Stimulated activated CD4-positive, alpha-beta T cell treated with anti-CD3 and anti-CD28 coated beads, Interleukin-4, amount 100 ng/mL, for 24 hours (primary cell): Measurements from ENCODE around the gene CLEC20A.

Experiments used
- DNase-seq: peaks from one replicate; pipeline ENCODE4 v3.0.0-alpha.2; 2020

The CLEC20A gene

DNA sequence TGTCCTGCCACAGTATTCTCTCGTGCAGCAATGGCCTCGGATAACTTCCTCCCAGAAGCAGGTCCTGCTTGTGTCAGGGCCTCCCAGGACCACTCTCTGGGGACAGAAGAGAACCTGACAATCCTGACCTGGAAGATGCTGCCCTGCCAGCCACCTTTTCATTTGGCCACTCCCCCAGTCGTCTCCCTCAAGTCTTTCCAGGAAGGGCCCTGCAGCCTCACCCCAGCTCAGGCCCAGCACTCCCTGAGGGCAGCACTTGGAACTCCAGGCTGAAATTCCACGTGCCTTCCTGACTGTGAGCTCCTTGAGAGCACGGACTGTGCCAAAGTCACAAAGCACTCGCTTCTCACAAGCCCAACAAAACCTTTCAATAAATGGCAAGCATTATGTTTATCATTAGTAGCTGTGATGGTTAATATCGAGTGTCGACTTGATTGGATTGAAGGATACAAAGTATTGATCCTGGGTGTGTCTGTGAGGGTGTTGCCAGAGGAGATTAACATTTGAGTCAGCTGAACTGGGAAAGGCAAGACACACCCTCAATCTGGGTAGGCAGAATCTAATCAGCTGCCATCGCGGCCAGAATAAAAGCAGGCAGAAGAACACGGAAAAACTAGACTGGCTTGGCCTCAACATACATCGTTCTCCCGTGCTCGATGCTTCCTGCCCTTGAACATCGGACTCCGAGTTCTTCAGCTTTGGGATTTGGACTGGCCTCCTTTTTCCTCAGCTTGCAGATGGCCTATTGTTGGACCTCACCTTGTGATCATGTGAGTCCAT, 2.3 kb upstream of the CLEC20A start:
- DNase-seq: no peak

DNA sequence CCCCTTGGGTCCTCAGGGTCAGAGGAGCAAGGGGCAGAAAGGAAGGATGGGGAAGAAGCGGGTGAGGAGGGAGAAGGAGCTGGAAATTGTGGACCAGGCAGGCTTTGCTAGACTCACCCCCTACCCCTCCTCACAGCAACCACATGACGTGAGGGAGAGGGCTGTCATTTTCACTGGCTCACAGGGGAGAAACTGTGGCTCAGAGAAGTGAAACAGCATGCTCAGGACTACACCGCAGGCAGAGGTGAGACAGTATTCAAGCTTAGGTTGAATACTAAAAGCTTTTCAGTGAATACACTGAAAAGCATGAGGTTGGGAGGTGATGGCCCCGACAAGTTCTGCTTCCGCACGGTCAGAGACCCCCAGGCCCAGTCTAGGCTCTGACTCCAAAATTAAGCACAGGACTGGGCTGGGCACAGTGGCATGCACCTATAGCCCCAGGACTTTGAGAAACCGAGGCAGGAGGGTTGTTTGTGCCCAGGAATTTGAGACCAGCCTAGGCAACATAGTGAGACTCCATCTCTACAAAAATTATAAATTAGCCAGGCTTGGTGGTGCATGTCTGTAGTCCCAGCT, 1.2 kb upstream of the CLEC20A start:
- no peak for DNase-seq

DNA sequence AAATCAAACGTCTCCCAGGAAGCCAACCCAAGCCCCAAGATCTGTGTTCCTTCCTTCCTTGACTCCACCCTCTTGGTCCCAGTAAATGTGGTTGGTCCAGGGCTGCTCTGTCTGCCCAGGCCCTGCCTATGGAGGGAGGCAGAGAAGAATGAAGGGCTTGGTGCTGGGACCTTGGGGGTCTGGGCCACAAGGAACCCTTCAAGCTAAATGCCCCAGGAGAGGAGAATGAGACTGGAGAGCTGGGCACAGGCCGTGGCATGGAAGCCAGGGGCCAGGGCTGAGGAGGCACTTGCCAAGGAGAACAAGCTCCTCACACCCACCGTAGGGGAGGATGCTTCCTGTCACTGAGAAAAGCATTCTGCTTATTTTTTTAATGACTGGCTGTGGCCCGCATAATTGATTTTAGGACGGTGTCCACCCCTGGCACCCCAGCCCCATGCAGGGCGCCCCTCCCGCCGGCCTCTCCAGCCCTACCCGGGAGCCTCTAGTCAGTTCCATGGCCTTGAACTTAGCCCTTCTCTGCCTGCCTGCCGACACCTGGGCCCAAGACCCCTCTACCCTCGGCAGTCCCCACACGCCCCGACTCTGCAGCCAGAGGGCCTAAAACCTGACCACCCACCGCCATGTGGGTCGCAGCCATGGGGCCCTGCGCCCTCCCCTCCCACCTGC, 889 bp downstream of the CLEC20A start:
- DNase-seq: no peak

DNA sequence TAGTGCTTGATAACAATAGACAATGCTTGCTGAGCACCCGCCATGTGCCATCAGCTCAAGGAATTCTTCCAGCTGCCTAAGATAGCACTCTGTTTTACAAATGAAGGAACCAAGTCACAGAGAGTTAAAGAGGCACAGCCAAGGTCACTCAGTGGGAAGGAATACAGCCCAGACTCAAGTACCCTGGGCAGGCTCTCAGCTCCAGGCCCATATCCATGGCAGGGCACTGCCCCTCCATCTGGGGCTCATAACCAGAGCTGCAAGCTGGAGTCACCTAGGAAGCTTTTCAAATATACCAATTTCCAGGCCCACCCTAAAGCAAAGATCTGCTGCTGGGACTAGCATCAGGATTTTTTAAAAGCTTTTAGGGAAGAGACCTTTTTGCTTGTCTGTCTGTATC, 1.6 kb downstream of the CLEC20A start:
- no peak for DNase-seq

DNA sequence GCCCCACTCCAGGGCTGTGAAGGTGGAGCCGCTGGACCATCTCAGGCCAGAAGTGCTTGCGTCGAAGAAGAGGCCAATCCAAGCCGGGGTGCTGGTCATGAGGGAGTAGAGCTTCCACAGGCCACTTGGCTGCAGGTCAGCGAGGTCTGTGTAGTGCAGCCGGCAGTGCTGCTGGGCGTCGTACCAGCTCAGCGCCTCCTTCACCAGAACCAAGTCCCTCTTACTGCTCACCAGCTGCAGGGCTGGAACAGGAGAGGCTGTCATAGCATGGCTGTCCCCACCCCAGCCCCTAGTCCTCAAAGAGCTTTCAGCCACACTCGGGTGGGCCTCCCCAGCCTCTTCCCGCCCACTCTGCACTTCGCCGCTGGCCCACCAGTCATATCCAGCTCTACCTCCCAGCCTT, 2.2 kb downstream of the CLEC20A start:
- DNase-seq: no peak

DNA sequence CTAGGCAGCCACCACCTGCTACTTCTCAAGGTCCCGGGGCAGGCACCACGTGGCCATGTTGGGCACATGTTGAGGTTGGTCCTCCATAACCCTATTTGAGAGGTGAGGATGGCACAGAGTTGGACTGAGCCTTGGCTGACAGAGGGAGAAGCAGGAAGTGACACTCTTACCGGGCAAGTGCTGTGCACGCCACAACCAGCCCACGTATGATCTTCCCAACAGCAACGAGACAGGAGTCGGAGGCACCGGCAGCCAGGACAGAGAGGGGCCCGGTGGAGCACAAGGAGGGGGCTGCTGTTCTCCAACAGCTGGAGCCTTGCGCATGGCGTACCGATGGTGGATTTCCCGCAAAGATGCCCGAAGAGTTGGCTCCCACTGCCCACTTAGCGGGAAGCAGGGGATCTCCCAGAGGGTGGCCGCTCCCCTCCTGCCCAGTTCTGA, 3.4 kb downstream of the CLEC20A start:
- DNase-seq: no peak

DNA sequence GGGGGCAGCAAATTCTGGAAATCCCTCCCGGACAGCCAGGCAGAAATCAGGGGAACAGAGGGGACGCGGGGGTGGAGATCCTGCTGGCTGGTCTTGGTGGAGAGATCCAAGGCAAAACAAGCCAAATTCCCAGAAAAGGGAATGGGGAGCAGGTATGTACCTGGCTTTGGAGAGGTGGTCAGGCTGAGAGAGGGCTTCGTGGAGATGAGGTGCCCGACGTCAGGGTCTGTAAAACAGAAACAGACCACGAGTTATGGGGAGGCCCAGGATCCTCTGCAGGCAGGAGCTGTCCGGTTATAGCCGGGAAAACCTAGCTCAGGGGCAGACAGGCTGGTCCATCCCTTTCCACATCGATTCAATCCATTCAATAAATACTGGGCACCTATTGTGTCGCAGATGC, 4.4 kb downstream of the CLEC20A start:
- no peak for DNase-seq

DNA sequence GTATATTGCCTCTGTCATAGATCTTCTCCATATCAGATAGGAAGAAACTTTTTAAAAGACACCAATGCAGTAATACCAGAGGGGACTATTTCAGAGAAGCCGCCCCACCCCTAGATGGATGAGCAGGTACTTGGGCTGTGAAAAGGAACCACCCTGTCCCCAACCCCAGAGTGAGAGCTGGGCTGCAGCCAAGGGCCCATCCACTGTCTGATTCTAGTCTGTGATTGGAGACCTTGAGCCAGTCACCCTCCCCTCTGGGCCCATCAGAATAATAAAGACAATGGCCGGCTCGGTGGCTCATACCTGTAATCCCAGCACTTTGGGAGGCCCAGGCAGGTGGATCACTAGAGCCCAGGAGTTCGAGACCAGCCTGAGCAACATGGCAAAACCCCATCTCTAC, 5.0 kb downstream of the CLEC20A start:
- no peak for DNase-seq

DNA sequence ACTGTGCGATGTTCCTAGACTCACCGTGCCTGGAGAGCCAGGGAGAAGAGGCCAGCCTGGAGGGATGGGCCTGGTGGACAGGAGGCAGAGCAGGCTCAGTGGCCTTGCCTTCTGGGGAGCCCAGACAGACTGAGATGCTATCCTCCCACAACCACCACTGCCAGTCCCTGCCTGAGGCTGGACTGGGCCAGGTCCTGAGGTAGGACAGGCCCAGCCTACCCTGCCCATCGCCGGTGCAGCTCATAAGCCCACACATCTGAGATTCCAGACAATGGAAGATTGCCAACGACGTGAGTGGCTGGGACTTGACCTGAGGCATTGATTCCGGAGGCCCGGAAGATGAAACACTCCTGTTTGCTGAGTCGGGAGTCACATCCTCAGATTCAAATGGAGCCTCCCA, 5.8 kb downstream of the CLEC20A start:
- DNase-seq: no peak

DNA sequence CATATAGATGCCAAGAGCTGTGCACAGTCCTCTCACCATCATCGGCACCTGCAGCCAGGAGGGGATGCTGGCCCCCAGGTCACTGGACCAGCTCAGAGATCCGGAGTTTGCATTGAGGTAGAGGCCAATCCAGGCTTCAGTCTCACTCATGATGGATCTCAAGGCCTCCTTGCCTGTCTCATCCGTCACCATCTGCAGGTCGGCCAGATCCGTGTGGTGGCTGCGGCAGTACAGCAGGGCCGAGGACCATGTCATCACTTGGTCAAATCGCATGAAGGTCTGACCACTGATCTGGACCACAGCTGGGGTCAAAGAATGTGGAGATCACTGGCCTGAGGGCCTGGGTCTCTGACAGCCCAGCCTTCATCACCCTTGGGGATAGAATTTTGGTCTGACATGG, 6.6 kb downstream of the CLEC20A start:
- no peak for DNase-seq

DNA sequence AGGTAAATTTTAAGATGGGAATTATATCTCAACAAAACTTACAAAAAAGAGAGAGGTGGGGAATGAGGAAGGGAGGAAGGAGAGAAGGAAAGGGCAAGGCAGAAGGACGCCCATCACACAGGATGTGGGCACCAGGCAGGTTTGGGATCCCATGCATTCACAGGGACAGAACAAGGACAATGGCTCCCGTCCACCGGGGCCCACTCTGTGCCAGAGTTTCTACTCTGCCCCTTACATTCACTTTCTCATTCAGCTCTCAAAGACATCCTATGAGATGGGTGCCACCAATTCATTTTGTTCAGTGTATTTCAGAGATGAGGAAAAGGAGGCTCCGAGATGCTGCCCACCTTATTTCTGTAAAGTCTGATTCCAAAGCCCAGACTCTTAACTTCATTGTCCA, 7.4 kb downstream of the CLEC20A start:
- DNase-seq: no peak

DNA sequence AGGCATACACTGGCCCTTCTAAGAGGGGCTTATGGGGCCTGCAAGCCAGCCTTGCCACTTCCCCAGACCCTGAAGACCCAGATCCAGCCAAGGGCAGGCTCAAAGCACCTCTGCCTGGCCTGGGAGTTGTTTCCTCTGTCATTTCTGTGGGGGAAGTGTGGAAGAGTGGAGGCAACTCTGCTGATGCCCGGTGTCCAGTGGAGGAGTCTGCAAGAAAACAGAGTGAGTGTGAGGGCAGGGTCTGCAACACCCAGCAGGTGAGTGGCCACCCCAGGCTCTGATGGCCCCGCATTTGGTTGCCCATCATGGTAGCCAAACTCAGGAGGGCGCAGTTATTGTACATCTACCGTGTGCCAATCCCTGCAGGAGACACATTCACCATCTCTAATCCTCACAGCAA, 8.4 kb downstream of the CLEC20A start:
- DNase-seq: no peak

DNA sequence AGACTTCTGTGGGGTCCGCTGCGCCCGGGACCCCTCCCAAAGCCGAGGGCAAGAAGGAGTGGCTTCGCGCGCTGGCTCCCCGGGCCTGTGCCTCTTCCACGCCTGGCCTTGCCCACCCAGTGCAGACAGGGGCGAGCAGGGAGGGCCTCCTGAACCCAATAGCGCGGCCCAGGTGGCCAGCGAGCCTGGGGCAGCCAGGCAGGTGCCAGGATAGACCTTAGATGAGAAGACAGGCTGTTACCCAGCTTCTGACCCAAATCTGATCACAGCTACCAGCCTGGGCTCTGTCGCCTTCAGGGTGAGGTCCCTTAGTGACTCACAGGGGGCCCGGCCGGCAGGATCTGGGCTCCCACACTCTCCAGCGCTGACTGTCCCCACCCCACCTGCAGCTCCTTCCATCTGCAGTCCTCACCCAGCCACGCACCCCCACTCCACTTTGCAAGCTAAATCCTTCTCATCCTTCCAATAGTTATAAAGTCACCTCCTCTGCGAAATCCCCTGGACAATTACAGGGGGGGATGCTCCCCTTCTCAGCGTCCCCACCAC, 9.6 kb downstream of the CLEC20A start:
- DNase-seq: no peak

DNA sequence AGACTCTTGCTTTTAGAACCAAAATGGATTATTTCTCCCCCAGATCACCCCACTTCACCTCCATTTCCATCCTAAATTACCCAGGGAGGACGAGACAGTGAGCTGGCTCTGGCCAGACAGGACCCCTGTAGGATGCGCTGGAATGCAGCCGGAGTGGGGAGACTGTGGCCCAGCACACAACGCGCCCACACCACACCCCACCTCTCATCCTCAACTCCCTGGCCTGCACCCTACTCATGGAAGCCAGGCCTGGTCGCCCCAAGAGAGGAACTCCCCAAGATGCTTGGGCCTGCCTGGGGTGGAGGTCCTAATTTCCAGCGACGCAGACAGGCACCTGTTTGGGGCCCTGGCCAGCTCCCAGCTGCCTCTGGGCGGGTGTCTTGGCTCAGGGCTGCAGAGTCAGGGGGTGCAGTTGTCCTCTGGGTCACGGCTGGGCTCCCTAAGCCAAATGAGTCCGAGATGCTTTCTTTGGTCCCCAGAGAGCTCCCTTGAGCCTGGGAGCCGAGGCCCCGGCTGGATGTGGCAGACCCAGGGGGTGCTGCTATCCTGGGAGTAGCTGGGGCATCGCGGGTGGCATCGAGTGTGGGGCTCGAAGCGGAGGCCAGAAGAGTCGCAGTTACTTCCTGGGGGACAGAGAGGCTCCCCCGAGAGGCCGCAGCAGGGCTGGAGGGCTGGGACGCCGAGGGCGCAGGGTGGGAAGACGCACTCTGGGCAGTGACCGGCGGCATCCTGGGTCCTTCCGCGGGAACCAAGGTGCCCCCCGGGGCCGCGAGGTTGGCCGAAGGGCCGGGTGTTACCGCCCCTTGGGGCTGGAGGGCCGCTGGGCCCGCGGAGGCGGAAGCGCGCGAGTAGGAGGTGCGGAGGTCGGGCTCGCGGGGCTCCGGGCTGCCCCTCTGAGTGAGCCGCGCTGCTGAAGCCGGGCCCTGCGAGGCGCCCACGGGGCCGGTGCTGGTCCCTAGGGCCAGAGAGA, 10.4 kb downstream of the CLEC20A start:
- no peak for DNase-seq

DNA sequence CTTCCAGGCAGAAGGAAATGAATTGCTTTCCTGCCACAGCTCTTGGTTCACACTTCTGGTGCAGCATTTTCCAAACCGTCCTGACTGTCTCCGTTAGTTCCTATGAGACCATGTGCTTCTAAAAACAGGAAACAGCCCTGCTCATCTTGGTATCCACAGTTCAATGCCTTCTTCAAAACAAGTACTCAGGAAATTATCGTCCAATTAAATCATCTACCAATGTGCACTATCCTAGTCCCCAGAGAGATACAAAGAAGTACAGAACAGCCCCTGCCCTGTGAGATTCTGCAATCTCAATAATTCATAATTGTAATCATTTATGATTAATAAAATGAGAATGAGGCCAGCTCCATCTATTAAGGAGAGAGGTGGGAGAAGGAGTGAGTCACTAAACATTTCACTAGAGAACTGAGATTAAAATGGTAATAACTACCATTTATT, 11.2 kb downstream of the CLEC20A start:
- no peak for DNase-seq

DNA sequence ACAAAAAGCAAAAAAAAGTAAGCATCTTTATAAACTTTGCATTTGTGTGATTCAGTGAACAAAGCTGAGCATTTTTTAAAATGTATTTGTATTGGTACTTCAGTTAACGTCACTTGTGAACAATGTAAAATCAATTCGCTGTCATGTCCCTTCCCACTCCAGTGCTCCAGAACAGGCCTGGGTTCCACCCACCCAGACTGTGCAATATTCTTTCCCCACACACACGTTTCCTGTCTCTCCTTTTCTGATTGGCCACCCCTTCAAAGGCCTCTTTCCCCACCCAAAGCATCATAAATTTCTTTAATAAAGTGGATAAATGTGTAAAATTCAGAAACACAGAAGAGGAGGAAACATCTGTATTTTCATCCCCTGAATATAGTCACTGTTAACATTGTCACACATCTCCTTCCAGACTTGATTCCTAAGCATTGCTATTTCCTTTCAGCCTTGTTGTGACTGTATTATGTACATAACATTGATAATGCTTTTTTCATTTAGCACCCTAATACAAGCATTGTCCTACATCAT, 12.0 kb downstream of the CLEC20A start:
- no peak for DNase-seq

DNA sequence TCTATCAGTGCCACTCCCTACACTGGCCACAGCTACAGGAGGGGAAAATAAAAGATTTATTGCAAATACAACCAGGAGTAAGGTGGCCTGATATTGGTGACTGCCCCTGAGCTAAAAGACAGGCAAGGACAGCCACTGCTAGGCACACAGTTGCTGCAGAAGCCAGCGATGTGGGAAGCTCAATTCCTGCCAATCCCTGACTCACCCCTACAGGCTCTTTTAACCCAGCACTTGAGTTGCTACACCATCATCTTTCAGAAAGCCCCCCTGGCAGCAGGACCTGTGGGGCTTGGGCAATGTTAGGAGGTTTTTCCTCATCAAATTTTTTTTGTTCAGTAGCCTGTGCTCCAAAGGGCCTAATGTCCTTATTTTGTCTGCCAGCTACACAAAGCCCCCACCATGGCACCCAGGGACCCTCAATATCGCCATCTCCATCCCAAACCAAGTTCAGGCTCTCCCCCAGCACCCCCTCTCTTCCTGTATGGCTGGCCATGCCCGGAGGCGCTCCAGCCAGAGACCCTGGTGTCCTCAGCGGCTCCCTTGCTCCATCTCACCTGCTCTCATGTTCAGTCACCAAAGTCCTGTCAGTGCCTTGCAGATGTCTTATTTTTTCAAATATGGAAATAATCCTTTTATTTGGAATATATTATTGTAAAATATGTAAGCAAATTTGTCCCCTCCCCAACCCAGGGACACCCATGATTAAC, 13.4 kb downstream of the CLEC20A start:
- DNase-seq: no peak

DNA sequence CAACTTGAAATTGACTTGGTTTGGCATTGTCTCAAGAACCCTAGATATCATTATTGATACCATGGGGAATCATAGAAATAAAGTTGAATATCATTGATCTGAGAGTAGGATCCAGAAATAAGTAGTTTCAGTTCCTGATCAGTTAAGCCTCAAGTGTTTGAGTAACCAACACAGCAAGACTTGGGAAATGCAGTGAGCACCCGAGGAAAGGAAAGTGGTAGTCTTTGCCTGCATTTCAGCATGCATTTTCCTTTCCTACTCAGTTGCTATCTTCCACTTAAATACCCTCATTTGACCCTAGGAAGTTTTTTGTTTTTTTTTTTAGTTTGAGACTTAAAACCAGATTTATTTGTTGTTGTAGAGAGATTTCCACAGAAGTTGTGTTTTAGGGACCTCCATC, 18.9 kb downstream of the CLEC20A start:
- DNase-seq: no peak

DNA sequence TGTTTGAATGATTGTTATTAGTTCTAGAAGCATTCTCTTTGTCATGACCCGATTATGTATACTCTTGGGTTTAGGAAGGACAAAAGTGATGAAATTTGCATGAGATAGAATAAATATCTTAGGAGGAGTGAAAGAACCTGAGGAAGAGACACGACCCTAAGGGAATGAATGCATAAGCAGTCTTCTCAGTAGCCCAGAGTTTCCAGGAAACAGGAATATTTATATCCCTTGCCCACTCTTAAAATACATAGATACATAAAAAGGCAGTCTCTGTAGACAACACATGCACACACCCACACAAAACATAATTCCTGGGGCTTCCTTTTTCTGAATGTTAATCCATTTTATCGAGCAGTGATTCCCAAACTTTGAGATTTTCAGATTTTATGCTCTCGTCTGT, 19.4 kb downstream of the CLEC20A start:
- no peak for DNase-seq

DNA sequence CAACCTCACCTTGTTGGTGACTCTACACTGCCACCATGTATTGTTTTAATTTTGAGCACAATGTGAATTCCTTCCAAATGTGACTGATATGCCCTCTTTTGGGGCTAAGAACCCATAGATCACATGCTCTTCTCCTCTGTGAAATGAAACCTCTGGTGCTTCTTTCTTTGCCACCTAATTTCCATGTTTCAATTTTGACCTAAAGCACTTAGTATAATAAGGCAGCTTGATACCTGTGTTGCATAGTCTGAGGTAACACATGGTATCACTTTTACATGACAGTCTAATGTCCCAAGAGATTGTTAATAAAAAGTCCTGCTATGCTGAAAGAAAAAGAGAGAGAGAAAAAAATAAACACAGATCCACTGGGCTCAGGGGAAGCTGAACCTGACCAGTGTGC, 24.2 kb downstream of the CLEC20A start:
- DNase-seq: no peak

DNA sequence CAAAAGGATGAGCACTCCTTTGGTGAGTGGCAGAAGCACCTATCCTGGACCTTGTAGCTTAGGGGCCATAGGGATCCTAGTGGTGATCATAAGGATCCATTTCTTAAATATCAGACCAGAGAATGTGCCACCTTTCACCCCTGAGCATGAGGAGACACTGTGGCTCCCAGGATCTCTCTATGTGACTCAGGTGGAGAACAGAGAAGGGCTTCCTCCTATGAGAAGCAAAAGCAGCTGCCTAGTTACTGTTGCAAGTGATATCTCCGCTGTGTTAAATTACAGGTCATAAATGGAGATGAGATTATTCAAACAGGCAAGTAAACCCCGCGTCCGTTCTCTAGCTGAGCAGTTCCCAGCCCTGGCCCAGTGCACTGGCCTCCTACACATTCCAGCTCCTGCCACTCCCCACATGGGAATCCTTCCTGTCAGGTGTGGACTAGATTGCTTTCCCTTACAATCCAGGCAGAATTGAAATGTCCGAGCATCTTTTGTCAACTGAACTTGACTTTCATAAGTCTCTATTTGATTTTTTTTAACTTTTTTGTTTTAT, 26.3 kb downstream of the CLEC20A start:
- DNase-seq: no peak

DNA sequence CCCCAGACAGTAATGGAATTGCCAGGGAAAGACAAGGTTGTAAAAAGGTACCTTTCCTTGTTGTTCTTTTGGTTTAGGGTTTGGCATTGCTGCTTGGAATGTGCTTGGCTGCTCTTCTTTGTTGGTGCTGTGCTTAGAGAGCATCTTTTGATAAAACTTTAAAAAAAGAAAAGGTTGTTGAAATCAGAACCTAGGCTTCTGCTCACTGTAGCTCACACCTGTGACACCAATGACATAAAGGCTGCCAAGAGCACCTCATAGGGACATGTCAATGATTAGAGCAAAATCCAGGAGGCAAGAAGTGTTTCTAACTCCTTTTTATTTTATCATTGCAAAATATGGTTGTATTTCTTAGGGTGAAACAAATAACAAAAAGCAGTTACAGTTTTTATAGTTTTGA, 28.9 kb downstream of the CLEC20A start:
- no peak for DNase-seq
